Stimulated activated CD4-positive, alpha-beta T cell treated with anti-CD3 and anti-CD28 coated beads, Interleukin-1b, Interleukin-23, amount 100 ng/mL, for 24 hours (primary cell): ENCODE measurements around the gene TPM1.

Experiments
- DNase-seq, 4 experiments: peaks; one replicate each; pipeline ENCODE4 v3.0.0-alpha.2; 2020; ENCODE audit warnings: low read depth in 4 of 4, low spot score in 1 of 4

Gene TPM1

DNA sequence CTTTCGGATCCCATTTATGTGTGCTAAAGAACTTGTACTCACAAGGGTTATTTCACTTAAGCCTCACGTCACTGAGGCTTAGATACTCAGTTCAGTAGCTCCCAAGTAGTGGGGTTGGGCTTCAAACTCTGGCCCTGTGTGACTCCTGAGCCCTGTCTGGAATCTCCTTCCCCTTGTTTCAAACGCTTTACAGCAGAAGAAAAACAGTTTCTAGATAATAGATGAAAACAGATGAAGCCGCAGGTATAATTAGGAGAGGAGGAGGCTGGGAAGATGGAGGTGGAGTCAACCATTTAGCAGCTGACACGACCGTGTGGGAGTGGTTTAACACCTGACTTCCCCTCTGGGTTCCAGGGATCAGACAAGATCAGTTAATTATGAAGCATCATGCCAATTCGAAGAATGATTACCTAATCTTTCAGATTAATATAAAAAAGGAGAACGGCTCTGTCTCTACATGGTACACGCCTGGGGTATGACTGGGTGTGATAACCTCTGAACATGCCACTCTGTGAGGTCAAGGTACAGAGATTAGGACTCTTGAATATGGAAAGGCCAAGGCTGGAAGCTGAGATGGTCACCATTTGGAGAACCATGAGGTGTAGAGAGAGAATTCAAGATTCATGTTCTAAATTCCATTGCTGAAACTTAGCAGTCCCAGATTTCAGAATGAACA lies 31.1 kb downstream of the TPM1 start:
- DNase-seq: no peak

DNA sequence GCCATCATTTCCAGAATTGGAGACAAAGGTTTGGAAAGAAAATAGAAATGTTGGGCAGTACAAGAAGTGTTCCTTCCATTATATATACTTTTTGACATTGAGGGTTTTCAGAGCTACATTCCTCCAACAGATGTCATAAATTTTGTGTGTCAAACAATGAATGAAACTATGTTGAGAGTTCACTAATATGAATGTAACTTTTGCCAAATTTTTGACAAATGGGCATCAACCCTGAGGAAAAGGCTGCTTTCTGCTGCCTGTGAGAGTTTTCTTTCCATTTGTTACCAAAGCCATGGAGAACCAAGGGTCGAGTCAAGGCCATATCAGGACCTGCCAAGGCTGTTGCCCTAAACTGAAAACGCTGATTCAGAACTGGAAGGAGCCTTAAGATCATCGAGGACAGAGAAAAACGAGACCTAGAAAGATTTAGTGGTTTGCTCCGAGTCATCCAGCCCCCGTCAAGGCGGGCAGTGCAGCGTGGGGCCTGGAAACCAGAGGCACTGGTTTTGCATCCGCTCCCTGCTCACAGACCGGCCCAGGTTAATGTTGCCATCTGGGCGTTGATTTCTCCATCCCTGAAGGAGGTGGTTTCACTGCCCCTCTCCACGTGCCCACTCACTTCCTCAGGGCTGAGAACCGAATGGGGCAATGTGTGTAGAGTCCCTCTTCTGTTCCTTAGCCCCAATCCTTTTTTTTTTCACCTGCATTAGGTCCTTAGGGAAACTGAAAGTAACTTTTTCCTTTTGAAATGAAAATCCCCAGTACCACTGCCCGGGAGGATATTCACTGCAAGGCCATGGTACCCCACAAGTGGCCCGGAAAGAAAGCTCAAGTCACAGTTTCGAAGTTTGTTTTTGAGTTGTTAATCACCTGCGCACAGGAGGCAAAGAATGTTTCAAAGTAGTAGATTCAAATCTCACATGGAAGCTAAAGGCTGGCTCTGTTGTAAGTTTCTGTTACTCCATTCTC lies 32.8 kb downstream of the TPM1 start:
- DNase-seq: no peak

DNA sequence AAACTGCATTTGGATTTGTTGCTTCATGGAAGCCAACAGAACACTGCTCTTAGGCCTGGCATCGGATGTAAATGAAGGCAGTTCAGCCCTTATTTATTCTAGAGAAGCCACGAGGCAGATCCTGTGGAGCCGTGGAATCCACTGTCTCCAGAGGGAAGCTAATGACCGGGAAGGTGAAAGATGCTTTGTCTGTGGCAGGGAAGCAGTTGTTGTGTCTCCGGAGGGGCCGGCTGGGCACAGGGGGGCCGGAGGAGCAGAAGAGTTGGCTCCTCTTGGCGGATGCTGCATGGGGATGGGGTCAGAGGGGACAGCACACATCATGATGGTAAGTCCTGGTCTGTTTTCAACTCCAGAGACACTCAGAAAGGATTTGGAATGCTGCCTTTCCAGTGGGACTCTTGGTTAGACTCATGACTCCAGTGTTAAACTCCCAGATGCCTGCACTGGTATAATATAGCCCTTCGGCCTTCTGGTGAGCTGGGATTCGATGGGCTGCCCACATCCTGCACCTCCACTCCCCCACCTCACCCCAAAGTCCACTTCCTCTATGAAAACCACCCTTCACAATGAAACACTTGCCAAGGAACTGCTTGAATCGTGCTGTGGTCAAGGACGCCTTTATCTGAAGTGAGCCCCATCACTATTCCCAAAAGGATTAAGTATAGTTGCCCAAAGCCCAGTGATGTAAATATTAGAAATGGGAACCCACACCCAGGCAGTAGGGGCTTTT lies 33.6 kb downstream of the TPM1 start:
- DNase-seq: no peak

DNA sequence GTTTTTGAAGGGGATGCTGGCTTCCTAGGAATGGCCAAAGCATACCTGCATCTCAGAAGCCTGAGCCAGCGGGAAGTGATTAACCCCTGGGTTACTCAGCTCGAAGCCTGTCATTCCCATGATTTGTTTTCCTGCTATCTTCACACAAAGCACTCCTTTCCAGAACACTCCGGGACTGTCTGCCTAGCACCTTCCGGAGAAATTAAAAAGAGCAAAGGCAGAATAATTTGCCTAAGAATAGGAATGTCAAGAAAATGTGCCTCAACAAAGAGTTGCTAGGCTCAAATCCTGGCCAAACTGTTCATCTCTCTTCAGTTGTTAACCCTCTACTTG lies 34.1 kb downstream of the TPM1 start:
- no peak for DNase-seq

DNA sequence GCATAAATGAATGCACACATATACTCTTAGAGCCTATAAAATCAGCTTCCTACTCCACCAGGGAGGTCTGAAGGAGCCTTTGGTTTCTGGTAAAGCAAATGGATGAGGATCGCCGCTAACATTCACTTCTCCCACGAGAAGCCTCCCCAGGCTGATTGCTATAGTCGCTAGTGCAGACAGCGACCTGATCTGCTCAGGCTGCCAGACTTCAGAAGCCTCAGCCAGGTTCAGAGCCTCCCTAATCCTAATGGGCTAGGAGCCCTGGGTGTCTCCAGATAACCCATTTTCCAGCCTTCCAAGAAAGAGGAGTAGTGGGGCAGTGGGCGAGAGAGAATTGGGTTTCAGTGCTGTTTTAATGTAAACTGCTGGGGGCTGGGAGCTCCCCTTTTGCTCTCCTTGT lies 35.4 kb downstream of the TPM1 start:
- DNase-seq: no peak

DNA sequence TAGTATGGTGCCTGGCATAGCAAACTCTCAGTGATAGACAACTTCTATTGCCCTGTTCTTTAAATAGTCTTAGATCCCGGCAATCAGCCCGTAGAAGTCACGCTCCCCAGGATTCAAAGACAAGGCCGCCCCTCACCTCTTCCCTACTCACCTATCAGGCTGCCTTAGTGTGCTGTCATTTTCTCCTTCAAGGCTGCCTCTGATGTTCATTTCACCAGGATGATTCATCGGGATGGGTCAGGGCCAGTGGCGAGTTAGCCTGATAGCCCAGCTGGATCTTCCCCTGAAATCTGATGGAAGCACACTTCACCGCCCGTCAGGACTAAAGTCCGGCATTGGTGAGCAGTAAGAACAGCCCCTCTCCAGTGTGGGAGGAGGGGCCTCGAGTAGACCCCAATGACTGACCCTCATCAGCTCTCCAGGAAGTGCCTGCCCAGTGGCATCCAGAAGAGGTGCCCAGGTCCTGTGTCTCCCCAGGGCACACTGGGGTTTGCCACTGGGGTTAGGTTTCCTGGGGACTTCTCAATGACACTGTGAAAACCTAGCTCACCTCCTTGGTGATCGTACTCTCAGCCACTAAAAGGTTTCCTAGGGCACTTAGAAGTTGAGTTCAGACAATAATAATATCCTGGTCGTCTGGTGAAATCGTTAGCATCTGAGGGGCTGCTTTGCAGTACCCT lies 37.5 kb downstream of the TPM1 start:
- no peak for DNase-seq

DNA sequence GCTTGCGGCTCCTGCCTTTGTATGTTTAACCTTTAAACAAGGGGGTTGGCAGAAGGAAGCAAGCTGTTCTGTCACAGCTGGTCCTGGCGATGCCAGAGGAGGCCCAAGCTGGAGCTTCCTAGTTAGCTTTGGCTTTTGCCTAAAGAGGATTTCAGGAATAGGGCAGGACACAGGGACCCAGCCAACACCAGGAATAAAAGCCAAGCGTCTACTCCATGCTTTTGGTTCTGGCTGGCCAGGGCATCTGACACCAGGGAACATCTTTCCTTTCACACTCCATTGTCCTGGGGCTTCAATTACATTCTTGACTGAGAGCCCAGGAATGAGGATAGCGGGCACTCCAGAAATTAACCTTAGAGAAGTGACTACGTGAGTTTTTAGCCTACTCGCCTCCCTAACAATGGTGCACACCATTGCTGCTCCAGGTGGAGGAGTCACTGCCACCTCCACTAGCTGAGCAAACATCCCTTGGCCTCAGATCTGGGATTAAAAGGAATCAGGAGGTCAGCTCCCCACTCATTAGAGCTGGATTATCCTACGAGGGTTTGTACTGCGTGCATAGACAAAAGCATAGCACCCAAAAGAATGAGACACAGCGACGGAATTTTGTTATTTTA lies 38.2 kb downstream of the TPM1 start:
- DNase-seq: no peak

DNA sequence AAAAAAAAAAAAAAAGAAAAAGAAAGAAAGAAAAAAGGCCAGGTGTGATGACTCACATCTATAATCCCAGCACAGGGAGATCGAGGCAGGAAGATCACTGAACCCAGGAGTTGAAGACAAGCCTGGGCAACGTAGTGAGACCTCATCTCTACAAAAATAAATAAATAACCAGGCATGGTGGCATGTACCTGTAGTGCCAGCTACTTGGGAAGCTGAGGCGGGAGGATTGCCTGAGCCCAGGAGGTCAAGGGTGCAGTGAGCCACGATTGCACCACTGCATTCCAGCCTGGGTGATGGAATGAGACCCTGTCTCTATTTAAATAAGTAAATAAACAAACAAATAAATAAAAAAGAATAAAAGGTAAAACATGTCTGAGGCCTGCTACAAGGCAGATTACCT lies 39.8 kb downstream of the TPM1 start:
- no peak for DNase-seq

DNA sequence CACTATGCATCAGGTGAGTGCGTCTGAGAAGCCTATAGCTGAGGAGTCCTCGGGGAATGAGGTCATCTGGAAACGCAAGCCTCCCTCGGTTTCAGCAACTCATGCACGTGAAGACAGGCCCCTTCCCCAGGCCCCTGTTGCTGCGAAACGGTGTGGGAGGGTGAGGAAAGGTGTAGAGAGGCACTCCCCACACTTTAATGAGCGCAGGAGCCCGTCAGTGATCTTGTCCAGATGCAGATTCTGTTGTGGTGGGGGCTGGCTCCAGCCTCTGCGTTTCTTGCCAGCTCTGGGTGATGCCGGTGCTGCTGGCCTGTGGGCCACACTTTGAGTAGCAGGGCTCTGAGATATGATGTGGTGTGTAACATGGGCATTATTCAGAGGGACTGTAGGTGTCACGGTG lies 40.5 kb downstream of the TPM1 start:
- no peak for DNase-seq

DNA sequence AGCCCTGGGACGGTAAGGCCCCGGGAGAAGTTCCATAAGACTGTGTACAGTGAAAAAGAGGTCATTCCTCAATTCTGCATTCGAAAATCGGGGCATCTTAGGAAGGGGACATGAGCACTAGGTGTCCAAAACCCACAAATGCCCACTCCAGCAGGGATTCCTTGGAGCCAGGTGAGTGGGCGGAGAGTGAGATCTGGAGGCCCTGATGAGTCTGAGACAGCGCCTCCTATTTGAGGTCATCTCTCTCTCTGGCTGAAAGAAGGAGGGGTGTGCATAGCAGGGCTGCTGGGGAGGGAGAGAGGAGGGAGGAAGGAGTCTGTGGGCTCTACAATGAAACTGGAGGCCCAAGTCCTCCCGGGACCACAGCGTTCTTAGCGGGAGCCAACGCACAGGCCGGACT lies 41.0 kb downstream of the TPM1 start:
- no peak for DNase-seq

DNA sequence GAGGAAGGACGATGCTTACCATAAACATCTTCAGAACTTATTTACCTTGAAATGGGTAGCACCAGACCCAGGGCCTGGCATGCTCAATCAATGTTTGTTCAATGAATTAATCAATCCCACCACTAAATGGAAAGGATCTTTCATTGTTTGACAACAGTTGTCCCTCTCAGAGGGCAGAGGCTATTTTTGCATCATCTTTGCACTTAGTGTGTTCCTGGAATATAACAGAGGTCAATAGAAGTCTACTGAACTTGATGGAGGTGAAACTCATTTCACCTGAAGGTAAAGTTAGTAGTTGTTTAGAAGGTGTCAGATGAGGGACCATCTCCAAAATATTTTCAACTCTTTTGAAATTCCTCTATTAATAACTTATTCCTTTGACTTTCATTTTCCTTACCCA lies 42.3 kb downstream of the TPM1 start:
- DNase-seq: no peak

DNA sequence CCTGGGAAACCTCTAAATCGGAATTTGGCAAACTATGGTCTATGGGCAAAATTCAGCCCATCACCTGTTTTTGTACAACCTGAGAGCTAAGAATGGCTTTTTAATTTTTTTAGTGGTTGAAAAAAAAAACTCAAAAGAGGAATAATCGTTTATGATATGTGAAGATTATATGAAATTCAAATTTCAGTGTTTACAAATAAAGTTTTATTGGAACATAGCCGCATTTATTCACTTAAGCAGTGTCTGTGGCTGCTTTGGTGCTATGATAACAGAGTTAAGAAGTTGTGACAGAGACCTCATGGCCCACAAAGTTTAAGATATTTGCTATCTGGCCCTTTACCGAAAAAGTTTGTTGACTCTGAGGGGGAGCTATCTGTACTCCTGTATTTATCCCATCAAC lies 42.7 kb downstream of the TPM1 start:
- DNase-seq: no peak

DNA sequence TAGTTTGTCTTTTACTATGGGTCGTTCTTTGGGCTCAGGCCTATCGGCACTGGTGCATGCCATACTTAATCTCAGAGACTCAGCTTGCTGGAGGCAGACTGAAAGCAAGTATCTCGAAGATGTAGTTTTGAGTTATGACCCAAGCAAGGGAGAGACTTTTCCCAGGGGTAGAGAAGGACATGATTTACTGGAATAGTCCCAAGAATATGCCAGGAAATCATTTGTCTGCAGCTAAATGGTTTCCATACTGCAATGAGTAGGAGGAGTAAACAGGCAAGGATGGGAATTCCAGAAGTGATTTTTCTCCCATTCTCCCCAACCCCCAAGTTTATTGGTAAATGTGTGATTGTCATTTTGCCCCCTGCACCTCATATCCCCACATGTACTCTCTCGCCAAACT lies 43.7 kb downstream of the TPM1 start:
- DNase-seq: no peak

DNA sequence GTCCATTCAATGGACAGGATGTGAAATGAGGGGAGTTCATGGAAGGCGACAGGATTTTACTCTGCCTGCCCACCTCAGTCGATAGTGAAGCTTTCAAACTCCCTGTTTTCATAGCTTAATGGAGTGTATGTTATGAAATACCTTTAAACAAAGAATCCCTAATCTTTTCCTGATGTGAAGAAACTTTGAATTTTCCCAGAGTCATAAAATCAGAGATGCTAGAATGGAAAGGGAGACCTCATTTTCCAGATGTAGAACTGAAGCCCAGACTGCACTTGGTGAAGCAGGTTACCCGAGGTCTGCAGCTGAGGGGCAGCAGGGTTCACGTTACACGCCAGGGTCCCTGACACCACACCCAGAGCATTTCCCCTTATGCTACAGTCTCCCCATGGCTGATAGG lies 44.4 kb downstream of the TPM1 start:
- DNase-seq: no peak

DNA sequence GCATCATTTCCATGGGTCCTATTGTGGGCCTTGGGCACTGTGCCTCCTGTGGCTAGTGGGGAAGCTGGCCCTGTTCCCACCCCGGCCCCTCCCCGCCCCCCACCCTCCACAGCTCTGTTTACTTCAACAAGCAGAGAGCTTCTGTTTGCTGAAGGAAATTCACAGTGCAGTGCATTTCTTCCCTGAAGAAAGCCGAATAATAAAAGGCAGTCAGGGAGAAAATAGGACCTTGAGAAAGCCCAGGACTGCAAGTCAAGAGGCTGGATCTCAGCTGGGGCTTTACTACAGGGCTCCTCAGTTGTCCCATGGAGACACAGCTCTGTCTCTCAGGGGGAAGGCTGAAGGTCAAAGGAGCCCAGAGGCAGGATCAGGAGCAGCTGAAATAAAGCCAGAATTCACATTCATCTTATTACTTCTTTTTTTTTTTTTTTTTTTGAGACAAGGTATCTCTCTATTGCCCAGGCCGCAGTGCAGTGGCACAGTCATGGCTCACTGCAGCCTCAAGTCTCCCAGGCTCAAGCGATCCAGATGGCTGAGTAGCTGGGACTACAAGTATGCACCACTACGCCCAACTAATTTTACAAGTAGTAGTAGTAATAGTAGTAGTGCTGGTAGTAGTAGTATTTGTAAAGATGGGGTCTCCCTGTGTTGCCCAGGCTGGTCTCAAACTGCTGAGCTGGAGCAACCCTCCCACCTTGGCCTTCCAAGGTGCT lies 46.1 kb downstream of the TPM1 start:
- no peak for DNase-seq

DNA sequence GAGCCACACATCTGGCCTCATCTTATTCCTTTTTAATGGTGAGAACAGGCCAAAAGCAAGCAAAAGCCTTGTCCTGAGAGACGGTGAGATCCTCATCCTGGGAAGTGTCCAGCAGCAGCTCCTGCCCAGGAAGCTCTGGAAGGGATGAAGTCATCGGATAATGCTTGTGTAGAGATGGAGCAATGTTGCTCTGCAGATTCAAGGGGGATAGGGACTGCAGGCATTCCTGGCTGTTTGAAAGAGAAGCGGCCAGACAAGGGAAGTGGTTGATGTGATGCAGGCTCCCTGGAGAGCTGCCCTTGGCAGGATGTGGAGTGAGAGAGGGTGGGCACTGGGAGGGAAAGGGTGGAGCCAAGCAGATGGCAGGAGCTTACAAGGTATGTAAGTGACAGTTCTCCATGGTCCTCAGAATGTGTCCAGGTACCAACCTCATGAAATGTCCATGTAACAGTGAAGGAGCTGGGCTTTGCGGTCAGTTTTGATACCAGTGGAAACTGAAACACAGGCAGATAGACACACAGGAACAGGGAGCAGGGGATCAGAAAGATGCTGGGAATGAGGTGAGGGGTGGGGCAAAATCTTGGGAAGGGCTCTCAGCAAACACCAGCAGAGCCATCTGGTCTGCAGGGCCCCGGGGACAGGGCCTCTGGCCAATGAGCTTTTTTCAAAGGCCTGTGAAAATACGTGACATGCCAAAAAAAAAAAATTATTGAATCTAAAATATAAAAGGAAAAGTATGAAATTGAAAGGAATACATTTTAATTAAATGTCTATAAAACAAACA lies 46.9 kb downstream of the TPM1 start:
- no peak for DNase-seq

DNA sequence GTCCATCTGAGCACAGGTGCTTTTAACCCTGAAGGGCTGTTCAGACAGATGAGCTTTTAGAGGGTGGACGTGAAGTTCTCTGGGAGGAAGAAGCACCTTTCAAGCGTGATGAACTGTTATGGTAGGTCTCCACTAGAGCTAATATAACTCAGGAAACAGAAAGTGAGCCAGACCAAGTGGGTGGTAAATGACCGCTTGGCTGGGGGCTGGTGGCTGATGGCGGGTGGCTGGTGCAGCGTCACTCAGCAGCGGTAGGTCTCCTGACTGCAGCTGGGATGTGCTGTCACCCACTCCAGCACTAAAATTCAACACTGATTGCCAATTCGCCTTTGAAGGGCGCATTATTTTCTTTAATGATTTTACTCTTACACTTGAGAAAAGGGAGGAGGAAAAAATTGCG lies 47.9 kb downstream of the TPM1 start:
- no peak for DNase-seq

DNA sequence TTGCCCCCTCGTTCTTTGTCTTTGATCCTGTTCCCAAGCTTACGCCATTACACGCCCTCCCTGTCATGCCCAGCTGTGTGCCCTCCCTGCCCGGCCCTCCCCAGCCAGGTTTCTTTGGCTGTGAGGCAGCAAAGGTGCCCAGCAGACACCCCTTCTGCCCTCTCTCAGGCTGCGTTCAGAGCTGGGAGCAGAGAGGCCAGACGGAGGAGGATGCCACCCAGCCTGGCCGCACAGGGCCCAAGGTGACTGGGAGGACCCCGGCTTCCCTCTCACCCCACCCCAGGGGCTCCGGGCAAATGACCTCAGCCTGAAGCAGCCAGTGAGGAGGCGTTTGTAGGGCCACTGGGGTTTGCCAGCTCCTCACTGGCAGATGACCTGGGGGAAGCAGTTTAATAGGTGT lies 48.3 kb downstream of the TPM1 start:
- no peak for DNase-seq

DNA sequence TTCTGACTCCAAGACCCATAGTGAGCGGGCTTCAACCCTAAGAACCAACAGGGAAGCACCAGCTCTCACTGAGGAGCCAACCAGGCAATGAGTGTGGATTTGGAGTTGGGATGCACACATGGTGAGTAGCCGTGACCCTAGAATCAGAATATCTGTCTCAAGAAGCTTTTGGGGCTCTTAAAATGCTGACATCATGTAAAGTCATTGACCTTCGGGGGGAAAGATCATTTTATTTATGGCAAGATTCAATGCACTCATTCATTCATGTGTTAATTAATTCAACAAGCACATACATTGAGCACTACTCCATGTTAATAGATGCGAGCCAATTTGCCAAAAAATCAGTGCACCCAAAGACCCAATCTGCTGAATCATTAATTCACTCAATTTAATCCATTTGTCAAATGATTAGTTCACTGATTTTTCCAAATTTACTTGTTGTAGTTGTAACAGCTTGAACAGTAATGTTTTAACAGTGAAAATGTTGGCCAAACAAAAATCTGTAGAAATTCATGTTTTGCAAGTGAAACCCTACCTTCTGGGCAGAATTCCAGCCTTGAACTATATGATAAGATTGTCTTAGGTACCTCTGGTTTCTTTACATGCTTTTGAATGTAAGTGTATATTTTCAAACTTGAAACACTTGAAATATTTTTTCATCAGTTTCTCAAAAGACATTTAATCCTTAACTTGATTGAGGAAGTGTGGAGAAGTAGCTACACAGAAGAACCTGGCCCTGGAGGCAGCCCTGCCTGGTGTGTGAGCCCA lies 49.3 kb downstream of the TPM1 start:
- DNase-seq: no peak
